Endothelial cell (in vitro differentiated cells): ENCODE results near the gene MAGEH1. TPM values are rescaled to one million over a fixed set of nuclear protein-coding genes. Genes with fewer than 3 reads are reported as not detected.
"Not testable (repeated sequence)": the region's sequence is repeated elsewhere in the genome, so short reads cannot be mapped to it uniquely, and the experiment has no call there.

Experiments used
- DNase-seq: peaks from one replicate; pipeline ENCODE4 v3.0.0; 2021; ENCODE audit warnings: low spot score
- H3K27ac Mint-ChIP-seq: one replicate; pipeline ENCODE4 v1.8.0; 2021; ENCODE audit warnings: mixed read lengths, inconsistent platforms; ENCODE audit not compliant: unreplicated experiment
- H3K27me3 Mint-ChIP-seq: one replicate; pipeline ENCODE4 v1.8.0; 2021; ENCODE audit warnings: mild to moderate bottlenecking, moderate library complexity, mixed read lengths, inconsistent platforms; ENCODE audit not compliant: unreplicated experiment
- H3K36me3 Mint-ChIP-seq: one replicate; pipeline ENCODE4 v1.8.0; 2021; ENCODE audit warnings: mild to moderate bottlenecking, low read depth, mixed read lengths, inconsistent platforms; ENCODE audit not compliant: unreplicated experiment
- H3K4me1 Mint-ChIP-seq: one replicate; pipeline ENCODE4 v1.8.0; 2021; ENCODE audit warnings: mild to moderate bottlenecking, mixed read lengths, inconsistent platforms; ENCODE audit not compliant: unreplicated experiment
- H3K4me3 Mint-ChIP-seq: one replicate; pipeline ENCODE4 v1.8.0; 2021; ENCODE audit warnings: mild to moderate bottlenecking, mixed read lengths, inconsistent platforms; ENCODE audit not compliant: unreplicated experiment
- H3K9me3 Mint-ChIP-seq: one replicate; pipeline ENCODE4 v1.8.0; 2021; ENCODE audit warnings: mixed read lengths, inconsistent platforms; ENCODE audit not compliant: unreplicated experiment
- long read RNA-seq: library from polyadenylated mRNA; unstranded; transcript quantifications from one replicate; pipeline ENCODE4 v2.0.0, GENCODE V29; 2020; ENCODE audit not compliant: unreplicated experiment
- total RNA-seq: library from RNA; stranded (reverse); fragmentation: NEBNext Ultra II Directional; extraction: Animal tissue kit (Norgen Biotek cat#: 25700); gene quantifications from one replicate; pipeline ENCODE4 v1.2.1, GENCODE V29; 2021; ENCODE audit not compliant: unreplicated experiment
- TF ChIP-seq, protein P1 (sequence below): fragments of 200-600 bp; sonication (generic); IDR thresholded peaks from one replicate; pipeline ENCODE4 v1.5.0; 2021; ENCODE audit warnings: antibody characterized with exemption; ENCODE audit not compliant: unreplicated experiment

The MAGEH1 gene, protein sequence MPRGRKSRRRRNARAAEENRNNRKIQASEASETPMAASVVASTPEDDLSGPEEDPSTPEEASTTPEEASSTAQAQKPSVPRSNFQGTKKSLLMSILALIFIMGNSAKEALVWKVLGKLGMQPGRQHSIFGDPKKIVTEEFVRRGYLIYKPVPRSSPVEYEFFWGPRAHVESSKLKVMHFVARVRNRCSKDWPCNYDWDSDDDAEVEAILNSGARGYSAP
- 20.1 TPM for total RNA-seq
- long read RNA-seq, transcript MAGEH1-201 (1 exons, 1,462 nt), result major isoform, 21 of 21 reads
- long read RNA-seq, partial matches to known transcripts, result 0 of 21 reads
- long read RNA-seq, other reads (novel, unspliced or antisense), result 0 of 21 reads

DNA sequence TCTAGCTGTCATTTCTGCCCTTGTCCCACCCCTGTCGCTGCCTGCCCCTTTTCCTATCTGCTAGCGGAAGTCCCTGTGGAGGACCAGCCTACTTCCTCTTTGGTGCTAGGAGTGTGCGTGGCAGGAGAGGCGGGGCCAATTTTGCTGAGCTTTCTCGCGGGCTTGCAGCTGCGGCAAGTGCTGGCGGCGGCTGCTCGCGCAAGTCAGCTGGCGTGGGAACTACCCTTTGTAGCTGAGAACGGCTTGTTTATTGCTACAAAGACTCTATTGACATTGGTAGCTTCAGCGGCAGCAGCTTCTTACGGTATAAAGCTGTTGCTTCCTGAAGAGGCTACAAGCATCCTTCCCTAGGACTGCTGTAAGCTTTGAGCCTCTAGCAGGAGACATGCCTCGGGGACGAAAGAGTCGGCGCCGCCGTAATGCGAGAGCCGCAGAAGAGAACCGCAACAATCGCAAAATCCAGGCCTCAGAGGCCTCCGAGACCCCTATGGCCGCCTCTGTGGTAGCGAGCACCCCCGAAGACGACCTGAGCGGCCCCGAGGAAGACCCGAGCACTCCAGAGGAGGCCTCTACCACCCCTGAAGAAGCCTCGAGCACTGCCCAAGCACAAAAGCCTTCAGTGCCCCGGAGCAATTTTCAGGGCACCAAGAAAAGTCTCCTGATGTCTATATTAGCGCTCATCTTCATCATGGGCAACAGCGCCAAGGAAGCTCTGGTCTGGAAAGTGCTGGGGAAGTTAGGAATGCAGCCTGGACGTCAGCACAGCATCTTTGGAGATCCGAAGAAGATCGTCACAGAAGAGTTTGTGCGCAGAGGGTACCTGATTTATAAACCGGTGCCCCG lies at the start of gene MAGEH1:
TSS of gene MAGEH1 (plus strand) at position 138 of the 843 bp plus-strand sequence. CDS start at position 386, 248 bp downstream.
- H3K27ac Mint-ChIP-seq, result peak within 1 kb of the TSS; percentile 80
- H3K4me3 Mint-ChIP-seq, result peak within 1 kb of the TSS; percentile 94
- TF ChIP-seq, protein P1, sequence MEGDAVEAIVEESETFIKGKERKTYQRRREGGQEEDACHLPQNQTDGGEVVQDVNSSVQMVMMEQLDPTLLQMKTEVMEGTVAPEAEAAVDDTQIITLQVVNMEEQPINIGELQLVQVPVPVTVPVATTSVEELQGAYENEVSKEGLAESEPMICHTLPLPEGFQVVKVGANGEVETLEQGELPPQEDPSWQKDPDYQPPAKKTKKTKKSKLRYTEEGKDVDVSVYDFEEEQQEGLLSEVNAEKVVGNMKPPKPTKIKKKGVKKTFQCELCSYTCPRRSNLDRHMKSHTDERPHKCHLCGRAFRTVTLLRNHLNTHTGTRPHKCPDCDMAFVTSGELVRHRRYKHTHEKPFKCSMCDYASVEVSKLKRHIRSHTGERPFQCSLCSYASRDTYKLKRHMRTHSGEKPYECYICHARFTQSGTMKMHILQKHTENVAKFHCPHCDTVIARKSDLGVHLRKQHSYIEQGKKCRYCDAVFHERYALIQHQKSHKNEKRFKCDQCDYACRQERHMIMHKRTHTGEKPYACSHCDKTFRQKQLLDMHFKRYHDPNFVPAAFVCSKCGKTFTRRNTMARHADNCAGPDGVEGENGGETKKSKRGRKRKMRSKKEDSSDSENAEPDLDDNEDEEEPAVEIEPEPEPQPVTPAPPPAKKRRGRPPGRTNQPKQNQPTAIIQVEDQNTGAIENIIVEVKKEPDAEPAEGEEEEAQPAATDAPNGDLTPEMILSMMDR, result no peak
- peak; percentile 56 for DNase-seq
- H3K36me3 Mint-ChIP-seq, result no peaks in the 10 kb centered on the region
- H3K4me1 Mint-ChIP-seq, result peaks cover 7% of the 10 kb centered on the region
- H3K27me3 Mint-ChIP-seq, result peaks cover 1% of the 10 kb centered on the region
- H3K9me3 Mint-ChIP-seq, result no peaks in the 10 kb centered on the region

DNA sequence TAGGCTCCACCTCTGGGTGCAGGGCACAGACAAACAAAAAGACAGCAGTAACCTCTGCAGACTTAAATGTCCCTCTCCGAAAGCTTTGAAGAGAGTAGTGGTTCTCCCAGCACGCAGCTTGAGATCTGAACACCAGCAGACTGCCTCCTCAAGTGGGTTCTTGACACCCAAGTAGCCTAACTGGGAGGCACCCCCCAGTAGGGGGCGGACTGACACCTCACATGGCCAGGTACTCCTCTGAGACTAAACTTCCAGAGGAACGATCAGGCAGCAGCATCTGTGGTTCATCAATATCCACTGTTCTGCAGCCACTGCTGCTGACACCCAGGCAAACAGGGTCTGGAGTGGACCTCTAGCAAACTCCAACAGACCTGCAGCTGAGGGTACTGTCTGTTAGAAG lies 24.8 kb upstream of the MAGEH1 start:
- not testable (repeated sequence) for H3K4me3 Mint-ChIP-seq, H3K4me1 Mint-ChIP-seq, H3K27ac Mint-ChIP-seq, DNase-seq, H3K27me3 Mint-ChIP-seq, H3K36me3 Mint-ChIP-seq, H3K9me3 Mint-ChIP-seq

DNA sequence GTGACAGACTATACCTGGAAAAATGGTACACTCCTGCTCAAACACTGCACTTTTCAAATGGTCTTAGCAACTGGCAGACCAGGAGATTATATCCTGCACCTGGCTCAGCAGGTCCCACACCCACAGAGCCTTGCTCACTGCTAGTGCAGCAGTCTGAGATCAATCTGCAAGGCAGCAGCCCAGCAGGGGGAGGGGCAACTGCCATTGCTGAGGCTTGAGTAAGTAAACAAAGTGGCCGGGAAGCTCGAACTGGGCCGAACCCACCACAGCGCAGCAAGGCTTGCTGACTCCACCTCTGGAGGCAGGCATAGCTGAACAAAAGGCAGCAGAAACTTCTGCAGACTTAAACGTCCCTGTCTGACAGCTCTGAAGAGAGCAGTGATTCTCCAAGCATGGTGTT lies 8.5 kb upstream of the MAGEH1 start:
- not testable (repeated sequence) for H3K36me3 Mint-ChIP-seq, DNase-seq, H3K27ac Mint-ChIP-seq, H3K9me3 Mint-ChIP-seq, H3K4me1 Mint-ChIP-seq, H3K27me3 Mint-ChIP-seq, H3K4me3 Mint-ChIP-seq

DNA sequence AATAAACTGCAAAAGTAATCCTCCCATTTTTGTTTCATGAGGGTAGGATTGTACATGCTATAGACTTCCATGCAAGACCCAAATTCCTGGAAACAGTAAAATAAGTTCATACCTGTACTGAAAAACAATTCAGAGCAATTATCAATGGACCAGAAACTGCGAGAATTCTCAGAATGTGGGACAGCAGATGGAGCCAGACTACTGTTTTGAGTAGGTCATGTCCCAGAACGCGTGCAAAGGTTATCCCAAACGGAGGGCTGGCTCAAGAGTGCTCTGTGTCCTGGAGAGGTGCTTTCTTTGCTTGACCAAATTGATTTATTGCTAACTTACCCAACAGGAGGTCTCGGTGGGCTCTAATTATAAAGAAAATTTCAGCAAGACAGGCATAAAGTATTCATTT lies 1.7 kb upstream of the MAGEH1 start:
- TF ChIP-seq, protein P1, result no peak
- no peak overlapping the region for H3K27ac Mint-ChIP-seq
- H3K4me1 Mint-ChIP-seq, result peaks cover 7% of the 10 kb centered on the region
- H3K36me3 Mint-ChIP-seq, result no peaks in the 10 kb centered on the region
- H3K27me3 Mint-ChIP-seq, result peaks cover 1% of the 10 kb centered on the region
- no peak overlapping the region for H3K4me3 Mint-ChIP-seq
- no peaks in the 10 kb centered on the region for H3K9me3 Mint-ChIP-seq
- no peak for DNase-seq

DNA sequence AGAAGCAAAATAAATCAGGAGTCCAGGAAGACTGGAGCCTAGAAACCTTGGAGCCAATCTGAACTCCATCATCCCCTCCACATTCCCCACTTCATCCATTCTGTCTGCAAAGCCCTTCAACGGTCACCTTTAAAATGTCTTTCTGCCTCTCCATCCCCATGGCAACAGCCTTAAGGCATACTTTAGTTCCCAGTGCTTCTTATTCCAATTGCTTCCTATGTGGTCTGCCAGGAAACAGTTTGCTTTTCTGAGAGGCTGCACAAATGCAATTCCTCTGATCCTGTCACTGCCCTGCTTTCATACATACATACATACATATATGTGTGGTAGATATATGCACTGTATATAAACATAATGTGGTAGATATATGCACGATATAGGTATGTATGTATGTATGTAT lies 786 bp upstream of the MAGEH1 start:
- Mint-ChIP-seq H3K9me3 (no peaks in the 10 kb centered on the region), H3K27ac (no peak overlapping the region), H3K27me3 (peaks cover 1% of the 10 kb centered on the region), H3K4me1 (peaks cover 7% of the 10 kb centered on the region), H3K36me3 (no peaks in the 10 kb centered on the region), H3K4me3 (no peak overlapping the region)
- TF ChIP-seq, protein P1, result no peak
- no peak for DNase-seq

DNA sequence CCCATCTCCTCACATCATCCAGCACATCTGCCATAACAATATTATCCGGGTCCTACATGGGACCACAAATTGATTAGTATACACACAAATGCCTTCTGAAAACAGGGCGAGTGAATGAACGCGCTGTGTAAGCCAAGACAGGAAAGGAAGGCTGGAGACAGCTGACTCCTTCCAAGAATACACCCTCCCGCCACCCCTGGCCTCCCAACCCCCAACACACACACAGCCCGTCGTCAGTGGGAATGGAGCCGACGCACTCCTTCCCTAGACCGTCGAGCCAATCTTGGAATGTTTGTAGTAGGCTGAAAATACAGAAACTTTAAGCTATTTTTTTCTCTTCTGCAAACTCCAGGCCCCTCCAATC lies 319 bp upstream of the MAGEH1 start:
- Mint-ChIP-seq H3K4me3 (peak overlapping the region; percentile 94), H3K4me1 (peaks cover 7% of the 10 kb centered on the region), H3K27me3 (peaks cover 1% of the 10 kb centered on the region), H3K9me3 (no peaks in the 10 kb centered on the region), H3K27ac (peak overlapping the region; percentile 80), H3K36me3 (no peaks in the 10 kb centered on the region)
- TF ChIP-seq, protein P1, result no peak
- DNase-seq, result no peak
